ENCODE data around the gene EVA1B. TPM values are rescaled to one million over a fixed set of nuclear protein-coding genes. Genes with fewer than 3 reads are reported as not detected.

The EVA1B gene, protein sequence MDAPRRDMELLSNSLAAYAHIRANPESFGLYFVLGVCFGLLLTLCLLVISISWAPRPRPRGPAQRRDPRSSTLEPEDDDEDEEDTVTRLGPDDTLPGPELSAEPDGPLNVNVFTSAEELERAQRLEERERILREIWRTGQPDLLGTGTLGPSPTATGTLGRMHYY
- 10 to 100 TPM; 16.4 to 23.9 TPM for total RNA-seq

DNA sequence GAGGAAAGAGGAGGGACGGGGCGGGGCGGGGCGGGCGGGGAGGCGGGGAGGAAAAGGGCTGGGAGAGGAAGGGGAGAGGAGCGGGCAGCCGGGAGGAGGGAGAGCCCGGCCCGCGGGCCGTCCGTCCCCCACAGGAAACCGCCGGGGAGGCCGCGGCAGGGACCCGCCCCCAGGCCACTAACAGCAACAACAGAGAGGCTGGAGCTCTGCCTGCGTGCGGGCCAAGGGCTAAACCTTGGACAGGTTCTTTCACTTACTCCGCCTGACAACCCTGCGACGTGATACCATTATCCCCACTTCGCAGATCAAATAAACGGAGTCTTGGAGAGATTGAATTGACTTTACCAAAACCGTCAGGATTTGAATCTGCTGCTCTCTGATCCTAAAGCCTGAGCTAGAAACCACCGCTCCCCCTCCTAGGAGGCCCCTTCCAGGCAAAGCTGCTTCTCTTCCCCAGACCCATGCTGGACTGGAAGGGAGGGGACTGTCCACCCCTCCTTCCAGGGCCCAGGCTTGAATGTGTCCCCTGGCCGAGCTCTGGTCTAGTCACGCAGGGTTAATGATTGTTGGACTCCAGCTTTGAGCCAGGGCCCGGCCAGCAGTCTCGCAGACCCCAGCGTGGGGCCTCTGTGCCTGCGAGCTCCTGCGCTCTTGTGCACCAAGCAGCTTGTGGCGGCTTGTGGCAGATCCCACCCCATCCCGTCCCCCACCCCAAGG, at the start of gene EVA1B:
EVA1B (minus strand) TSS at position 10 of the 717 bp plus-strand sequence. CDS start 608 bp downstream, outside the sequence.
- peak; percentile 69 for ATAC-seq
- CTCF ChIA-PET = interaction anchor here (0.8 to 3.3 kb wide), 10 partner anchors 8 to 63 kb away, joined by 3 to 19 read pairs (median 4); partner anchors contain the start of gene SH3D21

DNA sequence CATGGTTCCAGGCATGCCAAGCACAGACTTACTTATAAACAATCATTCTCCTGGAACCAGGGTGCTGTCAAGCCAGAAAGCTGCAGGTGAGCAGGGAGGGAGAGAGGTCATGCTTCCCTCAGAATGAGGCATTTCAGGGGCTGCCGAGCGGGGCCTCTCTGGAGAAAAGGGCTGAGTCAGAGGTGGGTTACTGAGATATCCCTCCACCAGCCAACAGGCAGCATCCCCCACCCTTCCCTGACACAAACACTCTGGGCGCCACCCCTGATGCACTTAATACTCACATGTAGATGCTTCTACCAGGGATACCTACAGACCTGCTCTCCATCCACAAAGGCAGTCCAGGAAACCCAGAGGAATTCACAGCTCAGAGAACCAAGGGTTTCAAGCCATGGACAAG, 49.2 kb upstream of the EVA1B start:
- H3K36me3 Mint-ChIP-seq = peaks cover 5% of the 10 kb centered on the region
- no peak for DNase-seq
- peaks cover 65% of the 10 kb centered on the region for H3K4me1 Mint-ChIP-seq
- H3K27me3 Mint-ChIP-seq = no peaks in the 10 kb centered on the region
- H3K4me3 Mint-ChIP-seq = no peak overlapping the region
- no peak for ATAC-seq
- CTCF ChIA-PET = interaction anchor here (1.1 to 1.2 kb wide), 2 partner anchors 14 to 16 kb away, joined by 5 read pairs; no protein-coding TSS in a partner anchor
- peak overlapping the region; percentile 95 for H3K27ac Mint-ChIP-seq
- no peaks in the 10 kb centered on the region for H3K9me3 Mint-ChIP-seq (ENCODE audit: low read depth)

More for the DNA sequence above, at the start of gene EVA1B:
- peak within 1 kb of the TSS; percentile 73 for H3K4me3 Mint-ChIP-seq
- H3K36me3 Mint-ChIP-seq = no peaks in the 10 kb centered on the region
- peaks cover 8% of the 10 kb centered on the region for H3K27me3 Mint-ChIP-seq
- no peaks in the 10 kb centered on the region for H3K9me3 Mint-ChIP-seq (ENCODE audit: low read depth)
- H3K27ac Mint-ChIP-seq = peak within 1 kb of the TSS; percentile 70
- peaks cover 50% of the 10 kb centered on the region for H3K4me1 Mint-ChIP-seq
- DNase-seq = peak; percentile 75

DNA sequence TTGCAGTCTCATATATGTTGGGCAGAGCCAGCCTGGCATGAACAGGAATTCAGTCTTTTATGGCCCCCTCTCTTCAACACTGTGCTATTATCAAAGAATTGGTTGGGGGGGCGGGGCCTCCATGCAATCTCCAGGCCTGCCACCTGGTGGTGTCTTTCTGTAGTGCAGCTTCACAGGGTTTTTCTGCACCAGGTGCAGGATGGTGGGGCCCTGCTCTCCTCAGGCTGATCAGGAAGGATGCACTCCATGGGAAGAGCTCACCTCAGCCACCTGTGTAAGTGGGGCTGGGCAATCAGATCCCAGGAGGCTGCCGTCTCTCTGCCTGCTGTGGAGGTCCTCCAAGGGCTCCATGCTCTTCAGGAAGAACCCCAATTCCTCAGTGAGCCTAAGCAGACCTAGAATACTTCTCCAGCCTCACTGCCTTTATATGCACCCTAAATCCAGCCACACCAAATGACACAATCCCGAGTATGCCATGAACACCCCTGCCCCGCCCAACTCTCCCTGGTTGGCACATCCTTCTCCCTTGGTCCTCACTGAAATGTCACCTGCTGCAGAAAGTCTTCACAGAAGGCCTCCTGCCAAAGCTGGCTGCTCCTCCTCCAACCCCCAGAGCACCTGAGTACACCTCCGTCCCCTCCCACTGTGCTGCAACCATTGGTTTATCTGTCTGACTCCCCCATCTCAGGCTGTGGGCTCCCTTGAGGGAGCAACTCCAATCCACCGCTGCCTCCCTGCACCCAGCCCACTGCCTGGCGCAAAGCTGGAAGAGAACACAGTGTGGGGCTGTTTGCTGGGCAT, 45.8 kb upstream of the EVA1B start:
- no peak overlapping the region for H3K4me3 Mint-ChIP-seq
- CTCF ChIA-PET = interaction anchor here (0.6 to 4.8 kb wide), 28 partner anchors 8 to 269 kb away, joined by 3 to 45 read pairs (median 4); partner anchors contain the start of genes EVA1B, LSM10, SH3D21 and STK40
- H3K4me1 Mint-ChIP-seq = peaks cover 67% of the 10 kb centered on the region
- peak; percentile 88 for DNase-seq
- peaks cover 8% of the 10 kb centered on the region for H3K36me3 Mint-ChIP-seq
- peak overlapping the region; percentile 71 for H3K27ac Mint-ChIP-seq
- peak; percentile 48 for ATAC-seq
- H3K27me3 Mint-ChIP-seq = no peaks in the 10 kb centered on the region
- no peaks in the 10 kb centered on the region for H3K9me3 Mint-ChIP-seq (ENCODE audit: low read depth)

DNA sequence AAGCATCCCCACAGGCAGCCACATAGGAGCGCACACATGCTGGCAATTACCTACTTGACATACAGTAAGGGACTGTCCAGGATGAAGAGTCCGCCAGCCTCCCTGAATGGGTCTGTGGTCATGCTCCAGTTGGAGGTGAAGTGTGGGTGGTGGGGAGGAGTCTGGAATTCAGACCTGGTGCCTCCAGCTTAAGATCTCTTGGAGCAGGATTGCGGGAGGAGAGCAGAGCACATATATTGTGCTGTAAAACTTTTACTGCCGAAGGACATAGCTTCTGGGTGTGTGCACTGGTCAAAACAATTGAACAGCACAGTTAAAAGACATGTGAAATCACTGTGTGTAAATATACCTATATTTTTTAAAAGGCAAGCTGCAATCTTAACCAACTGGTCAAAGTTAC, 44.4 kb upstream of the EVA1B start:
- Mint-ChIP-seq H3K27ac (peak overlapping the region; percentile 65), H3K9me3 (ENCODE audit: low read depth) (no peaks in the 10 kb centered on the region), H3K36me3 (peaks cover 11% of the 10 kb centered on the region), H3K27me3 (no peaks in the 10 kb centered on the region), H3K4me1 (peaks cover 53% of the 10 kb centered on the region), H3K4me3 (no peak overlapping the region)
- no peak for DNase-seq
- CTCF ChIA-PET = interaction anchor here (0.9 to 4.8 kb wide), 18 partner anchors 8 to 218 kb away, joined by 3 to 45 read pairs (median 4); partner anchors contain the start of genes EVA1B, SH3D21, STK40 and TRAPPC3
- no peak for ATAC-seq

- Mint-ChIP-seq H3K36me3 (peaks cover 10% of the 10 kb centered on the region), H3K27ac (peak overlapping the region; percentile 65), H3K9me3 (ENCODE audit: low read depth) (no peaks in the 10 kb centered on the region), H3K4me1 (peaks cover 46% of the 10 kb centered on the region), H3K4me3 (no peak overlapping the region), H3K27me3 (no peaks in the 10 kb centered on the region)
- ATAC-seq (no peak), DNase-seq (no peak)
- CTCF ChIA-PET = interaction anchor here (0.5 to 4.8 kb wide), 15 partner anchors 11 to 218 kb away, joined by 3 to 45 read pairs (median 4); partner anchors contain the start of genes EVA1B, STK40 and TRAPPC3
These were observed 43.6 kb upstream of the EVA1B start for GRCh38 chr1:36367066-36367465.

DNA sequence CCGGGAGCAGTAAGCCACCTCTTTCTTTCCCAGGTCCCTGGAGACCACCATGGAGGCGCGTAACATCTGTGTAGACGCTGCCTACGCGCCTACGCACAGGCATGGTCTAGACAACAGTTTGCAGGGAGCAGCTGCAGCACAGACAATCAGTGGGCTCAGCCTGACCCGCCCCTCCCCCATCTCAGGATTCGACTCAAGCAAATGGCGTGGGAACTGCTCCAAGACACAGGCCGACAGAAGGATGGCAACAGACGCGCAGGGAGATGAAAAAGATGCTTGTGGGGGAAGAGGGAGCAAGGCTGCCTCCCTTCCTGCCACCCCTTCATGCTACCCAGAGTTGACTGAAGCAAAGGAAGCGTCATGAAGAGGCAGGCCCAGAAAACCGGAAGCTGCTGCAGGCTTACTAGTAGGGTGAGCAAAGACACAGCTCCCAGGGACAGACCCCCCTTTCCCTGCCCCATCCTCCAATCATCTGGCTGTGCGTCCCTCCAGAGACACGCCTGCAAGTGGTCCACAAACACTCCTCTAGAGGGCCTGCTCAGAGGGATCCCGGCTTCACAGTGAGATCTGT, 42.7 kb upstream of the EVA1B start:
- DNase-seq (peak; percentile 79), ATAC-seq (peak; percentile 86)
- peaks cover 44% of the 10 kb centered on the region for H3K4me1 Mint-ChIP-seq
- H3K27me3 Mint-ChIP-seq = no peaks in the 10 kb centered on the region
- H3K9me3 Mint-ChIP-seq (ENCODE audit: low read depth) = no peaks in the 10 kb centered on the region
- H3K27ac Mint-ChIP-seq = peak overlapping the region; percentile 77
- CTCF ChIA-PET = interaction anchor here (0.6 to 4.8 kb wide), 13 partner anchors 11 to 217 kb away, joined by 3 to 45 read pairs (median 4); partner anchors contain the start of genes EVA1B, STK40 and TRAPPC3
- no peak overlapping the region for H3K4me3 Mint-ChIP-seq
- peaks cover 12% of the 10 kb centered on the region for H3K36me3 Mint-ChIP-seq

- Mint-ChIP-seq H3K9me3 (ENCODE audit: low read depth) (no peaks in the 10 kb centered on the region), H3K4me3 (no peak overlapping the region), H3K27me3 (no peaks in the 10 kb centered on the region), H3K4me1 (peaks cover 43% of the 10 kb centered on the region), H3K36me3 (peaks cover 12% of the 10 kb centered on the region), H3K27ac (peak overlapping the region; percentile 77)
- ATAC-seq (no peak), DNase-seq (no peak)
- CTCF ChIA-PET = interaction anchor here (0.6 to 4.8 kb wide), 6 partner anchors 21 to 814 kb away, joined by 3 to 45 read pairs (median 14); partner anchors contain the start of gene STK40
These were observed 41.9 kb upstream of the EVA1B start for GRCh38 chr1:36365381-36365780.

DNA sequence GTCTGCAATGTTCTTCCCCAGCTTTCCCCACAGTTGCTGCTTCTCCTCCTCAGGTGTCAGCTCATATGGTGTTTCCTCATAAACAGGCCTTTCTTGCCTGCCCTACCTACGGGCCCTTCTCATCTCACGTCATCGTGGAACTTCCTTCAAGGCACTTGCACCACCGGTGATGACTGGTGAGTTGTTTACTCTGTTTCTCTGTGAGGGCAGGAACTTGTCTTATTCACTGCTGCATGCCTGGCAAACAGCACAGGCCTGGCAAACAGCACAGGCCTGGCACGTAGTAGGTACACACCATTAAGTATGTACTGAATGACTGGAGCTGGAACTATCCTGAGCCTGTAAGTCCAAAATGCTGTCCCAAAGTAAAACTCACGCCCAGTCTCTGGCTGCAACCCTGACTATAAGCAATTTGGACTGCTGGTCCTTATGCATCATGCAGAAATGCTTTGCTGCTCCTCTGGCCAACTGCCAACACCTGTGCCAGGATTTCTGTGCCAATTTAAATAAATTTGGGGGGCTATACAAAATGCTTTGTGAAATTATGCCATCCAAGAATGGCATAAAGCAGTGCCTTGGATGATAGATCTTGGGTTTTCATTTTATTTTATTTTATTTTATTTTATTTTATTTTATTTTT, 36.6 kb upstream of the EVA1B start:
- Mint-ChIP-seq H3K9me3 (ENCODE audit: low read depth) (no peaks in the 10 kb centered on the region), H3K36me3 (peaks cover 20% of the 10 kb centered on the region), H3K4me3 (no peak overlapping the region), H3K27ac (peak overlapping the region; percentile 58), H3K4me1 (peaks cover 13% of the 10 kb centered on the region), H3K27me3 (no peaks in the 10 kb centered on the region)
- CTCF ChIA-PET = interaction anchor here (1.0 to 1.4 kb wide), 3 partner anchors 8 to 17 kb away, joined by 3 to 5 read pairs (median 4); no protein-coding TSS in a partner anchor
- ATAC-seq = no peak
- DNase-seq = no peak

DNA sequence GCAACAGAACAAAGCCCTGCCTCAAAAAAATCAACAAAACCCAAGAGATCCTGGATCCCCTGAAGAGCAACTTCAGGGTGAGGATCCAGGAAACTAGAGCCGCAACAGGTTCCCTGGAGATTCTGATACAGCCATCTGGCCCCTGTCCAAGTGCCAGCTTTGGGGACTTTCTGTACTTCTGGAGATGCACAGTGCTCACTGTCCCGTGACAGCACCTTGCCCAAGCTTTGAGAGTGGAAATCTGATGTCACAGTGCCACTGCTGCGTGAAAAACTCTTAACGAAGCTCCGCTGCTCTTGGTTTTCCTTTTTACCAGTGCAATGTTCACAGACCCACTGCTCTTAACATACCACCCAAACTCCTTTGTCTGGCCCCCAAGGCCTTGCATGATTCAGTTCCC, 35.9 kb upstream of the EVA1B start:
- Mint-ChIP-seq H3K4me1 (peaks cover 14% of the 10 kb centered on the region), H3K9me3 (ENCODE audit: low read depth) (no peaks in the 10 kb centered on the region), H3K27ac (peak overlapping the region; percentile 58), H3K27me3 (no peaks in the 10 kb centered on the region), H3K36me3 (peaks cover 21% of the 10 kb centered on the region), H3K4me3 (no peak overlapping the region)
- DNase-seq (no peak), ATAC-seq (no peak)
- CTCF ChIA-PET = interaction anchor here (1.0 to 1.2 kb wide), 2 partner anchors 8 to 9 kb away, joined by 3 to 5 read pairs; no protein-coding TSS in a partner anchor

- Mint-ChIP-seq H3K27me3 (no peaks in the 10 kb centered on the region), H3K4me3 (no peak overlapping the region), H3K4me1 (peaks cover 15% of the 10 kb centered on the region), H3K27ac (no peak overlapping the region), H3K9me3 (ENCODE audit: low read depth) (no peaks in the 10 kb centered on the region), H3K36me3 (peaks cover 23% of the 10 kb centered on the region)
- CTCF ChIA-PET = interaction anchor here (1.5 kb wide), 1 partner anchor 10 kb away, joined by 4 read pairs; no protein-coding TSS in a partner anchor
- ATAC-seq (no peak), DNase-seq (no peak)
These were observed 35.2 kb upstream of the EVA1B start for GRCh38 chr1:36358514-36359084.

DNA sequence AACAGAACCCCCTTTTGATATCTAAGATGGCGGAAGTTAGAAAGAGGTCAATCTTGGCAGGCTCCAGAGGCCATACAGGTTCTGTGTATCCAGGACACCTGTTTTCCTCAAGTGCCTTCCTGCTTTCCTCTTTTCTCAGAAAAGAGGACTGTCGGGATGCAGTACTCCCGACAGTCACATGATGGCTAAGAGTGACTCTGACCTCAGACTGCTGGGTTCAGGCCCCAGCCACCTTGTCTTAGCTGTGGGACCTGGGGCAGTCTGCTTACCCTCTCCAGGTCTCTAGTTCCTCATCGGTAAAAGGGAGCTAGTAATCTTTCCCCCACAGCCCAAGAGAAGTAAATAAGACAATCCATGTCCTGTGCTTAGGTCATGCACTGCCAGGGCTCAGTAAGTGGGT, 32.4 kb upstream of the EVA1B start:
- Mint-ChIP-seq H3K4me1 (peaks cover 28% of the 10 kb centered on the region), H3K9me3 (ENCODE audit: low read depth) (no peaks in the 10 kb centered on the region), H3K4me3 (no peak overlapping the region), H3K27me3 (no peaks in the 10 kb centered on the region), H3K27ac (no peak overlapping the region), H3K36me3 (peaks cover 15% of the 10 kb centered on the region)
- ATAC-seq (no peak), DNase-seq (no peak)
- CTCF ChIA-PET = interaction anchor here (0.9 to 1.2 kb wide), 3 partner anchors 13 to 28 kb away, joined by 3 to 6 read pairs (median 5); no protein-coding TSS in a partner anchor

DNA sequence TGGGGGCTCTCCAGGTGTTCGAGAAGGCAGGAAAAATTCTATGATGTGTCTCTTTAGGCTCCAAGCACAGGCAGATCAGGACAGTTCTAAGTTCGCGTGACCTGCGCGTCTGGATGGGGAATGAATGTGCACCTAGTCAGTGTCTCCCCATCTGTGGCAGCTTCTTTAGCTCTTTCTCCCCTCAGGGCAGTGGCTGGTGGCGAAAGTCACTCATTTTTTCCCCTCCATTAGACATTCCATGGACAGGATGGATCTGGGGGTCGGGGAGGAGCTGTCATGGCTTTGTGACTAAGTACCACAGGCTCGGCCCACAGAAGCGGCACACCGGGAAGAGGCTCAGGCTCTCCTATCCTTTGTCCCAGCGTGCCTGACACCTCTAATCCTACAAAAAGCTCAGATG, 31.0 kb upstream of the EVA1B start:
- Mint-ChIP-seq H3K4me3 (no peak overlapping the region), H3K27ac (no peak overlapping the region), H3K4me1 (peaks cover 29% of the 10 kb centered on the region), H3K27me3 (no peaks in the 10 kb centered on the region), H3K36me3 (peaks cover 11% of the 10 kb centered on the region), H3K9me3 (ENCODE audit: low read depth) (no peaks in the 10 kb centered on the region)
- DNase-seq (no peak), ATAC-seq (no peak)
- CTCF ChIA-PET = interaction anchor here (0.7 to 1.3 kb wide), 4 partner anchors 12 to 23 kb away, joined by 3 to 4 read pairs (median 3); no protein-coding TSS in a partner anchor
